Ovary (tissue), 9 donors: ENCODE results near the gene CHST13. TPM values are rescaled to one million over a fixed set of nuclear protein-coding genes. Genes with fewer than 3 reads are reported as not detected.

Experiments used
- DNase-seq, 5 donors: peaks; one replicate each; pipeline ENCODE4 v3.0.0-alpha.2; 2019 to 2020
- H3K27ac ChIP-seq, 2 donors: fragments of 200-600 bp; one replicate each; pipeline versions ENCODE4 v1.5.1 to v1.8.0; 2019 to 2022
- H3K27me3 ChIP-seq: fragments of 200-600 bp; one replicate; pipeline ENCODE4 v1.8.0; 2022
- H3K36me3 ChIP-seq: fragments of 200-600 bp; sonication (generic); one replicate; pipeline ENCODE4 v1.5.1; 2019
- H3K4me1 ChIP-seq: one replicate; pipeline ENCODE4 v1.8.1; 2013; ENCODE audit warnings: mild to moderate bottlenecking, moderate library complexity; ENCODE audit not compliant: insufficient read depth
- H3K4me3 ChIP-seq: fragments of 200-600 bp; sonication (generic); one replicate; pipeline ENCODE4 v1.5.1; 2017
- H3K9me3 ChIP-seq, 2 donors: fragments of 200-600 bp in 1 of 2; sonication (generic) in 1 of 2; one replicate each; pipeline versions ENCODE4 v1.5.1 to v1.8.1; 2013 to 2019; ENCODE audit warnings: mild to moderate bottlenecking in 1 of 2, moderate library complexity in 1 of 2
- EP300 ChIP-seq: sonication (generic); formaldehyde crosslinking; IDR thresholded peaks from one replicate; pipeline ENCODE4 v1.6.1; 2017; ENCODE audit warnings: antibody characterized with exemption
- POLR2A ChIP-seq: fragments of 450-650 bp; IDR thresholded peaks from one replicate; pipeline ENCODE4 v1.6.1; 2017; ENCODE audit warnings: antibody characterized with exemption, mild to moderate bottlenecking, moderate library complexity
- WGBS, 3 donors: extraction: QIAGEN DNeasy Blood & Tissue Kit in 1 of 3; methylation state at CpG; one replicate each; pipeline versions ENCODE4 v1.1.5 to v1.1.7; 2013 to 2017; 5-methylcytosine and 5-hydroxymethylcytosine counted together
- intact Hi-C, 4 donors: fragments of 100-400 bp; cut with DNase I; formaldehyde crosslinking; loops; one replicate each; pipeline versions ENCODE4 v1.11.0 to v1.15.1; 2022 to 2023
- polyA plus RNA-seq, 2 donors: library from polyadenylated mRNA; stranded (reverse); fragments of 200-250 nt in 1 of 2; fragments of 350-450 nt in 1 of 2; fragmentation: Illumina TruSeq in 1 of 2; extraction: RNeasy Lipid Tissue Mini Kit (QIAGEN cat#74804) in 1 of 2; gene quantifications; one replicate each; pipeline ENCODE4 v1.2.3, GENCODE V29; 2013 to 2014
- total RNA-seq, 7 donors: library from RNA; depleted of rRNA in 2 of 7; stranded (reverse); fragments of >200 nt in 2 of 7; fragmentation: NEBNext Ultra II Directional in 3 of 7; extraction: Animal tissue kit (Norgen Biotek cat#: 25700) in 3 of 7; gene quantifications; one replicate each; pipeline versions ENCODE4 v1.1.0 to v1.2.4, GENCODE V29; 2016 to 2023
- TF ChIP-seq, protein P1 (sequence below), 3 donors: fragments of 450-650 bp in 2 of 3; fragments of 200-600 bp in 1 of 3; IDR thresholded peaks; one replicate each; pipeline versions ENCODE4 v1.5.1 to v1.8.0; 2016 to 2022; ENCODE audit warnings: antibody characterized with exemption in 3 of 3, mild to moderate bottlenecking in 1 of 3
- donor health status: DM: no; HTN: no; CAD: no; lungs with moderate emphysema.
- donor health status: DM: no; HTN: no; CAD: no.
- donor health status: Bipolar disorder and iron deficiency.
- donor health status: DM: yes; HTN: yes; CAD: no.
- donor health status: DM: no; HTN: no; CAD: no.
- donor health status: DM: yes; HTN: yes; CAD: no.

The CHST13 gene
- total and polyA plus RNA-seq, 9 donors, result 0.12 to 0.87 (median 0.31) TPM; not detected in 4

DNA sequence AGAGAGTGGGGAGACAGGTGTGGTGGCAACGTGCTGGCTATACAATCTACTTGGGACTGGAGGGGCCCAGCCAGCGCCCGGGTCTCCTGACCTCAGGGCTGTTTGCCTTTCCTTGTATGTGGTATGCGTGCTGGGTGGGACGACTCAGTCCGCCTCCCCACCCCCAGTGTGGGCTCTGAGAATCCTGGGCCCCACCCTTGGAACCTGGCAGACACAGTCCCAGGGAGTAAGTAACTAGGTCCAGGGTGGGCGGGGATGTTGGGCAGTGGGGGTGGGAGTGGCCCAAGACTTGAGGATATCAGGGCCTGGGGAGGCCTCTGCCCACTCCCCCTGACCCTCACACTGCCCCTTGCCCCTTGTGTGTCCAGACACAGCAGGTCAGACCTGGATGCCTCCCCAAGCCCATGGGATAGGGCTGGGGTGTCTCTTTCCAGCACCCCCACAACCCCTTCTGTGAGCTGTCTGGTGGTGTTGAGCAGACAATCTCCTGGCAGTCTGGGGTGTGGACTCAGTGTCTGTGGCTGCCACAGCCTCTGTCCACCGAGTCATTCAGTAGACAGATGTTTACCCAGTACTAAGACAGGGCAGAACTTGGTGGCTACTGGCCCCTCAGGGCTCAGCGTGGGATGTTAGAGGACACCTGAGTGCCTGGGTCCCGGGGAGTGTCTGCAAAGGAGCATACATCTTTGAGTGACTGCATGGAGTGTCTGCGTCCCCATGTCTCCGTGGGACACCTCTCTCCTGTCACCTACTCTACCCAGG, 1.3 kb downstream of the CHST13 start:
- H3K4me3 ChIP-seq, result no peak overlapping the region
- no peaks in the 10 kb centered on the region for H3K27me3 ChIP-seq
- H3K27ac ChIP-seq, result no peak overlapping the region
- no peaks in the 10 kb centered on the region for H3K36me3 ChIP-seq
- TF ChIP-seq POLR2A (no peak), EP300 (no peak)
- TF ChIP-seq, protein P1, sequence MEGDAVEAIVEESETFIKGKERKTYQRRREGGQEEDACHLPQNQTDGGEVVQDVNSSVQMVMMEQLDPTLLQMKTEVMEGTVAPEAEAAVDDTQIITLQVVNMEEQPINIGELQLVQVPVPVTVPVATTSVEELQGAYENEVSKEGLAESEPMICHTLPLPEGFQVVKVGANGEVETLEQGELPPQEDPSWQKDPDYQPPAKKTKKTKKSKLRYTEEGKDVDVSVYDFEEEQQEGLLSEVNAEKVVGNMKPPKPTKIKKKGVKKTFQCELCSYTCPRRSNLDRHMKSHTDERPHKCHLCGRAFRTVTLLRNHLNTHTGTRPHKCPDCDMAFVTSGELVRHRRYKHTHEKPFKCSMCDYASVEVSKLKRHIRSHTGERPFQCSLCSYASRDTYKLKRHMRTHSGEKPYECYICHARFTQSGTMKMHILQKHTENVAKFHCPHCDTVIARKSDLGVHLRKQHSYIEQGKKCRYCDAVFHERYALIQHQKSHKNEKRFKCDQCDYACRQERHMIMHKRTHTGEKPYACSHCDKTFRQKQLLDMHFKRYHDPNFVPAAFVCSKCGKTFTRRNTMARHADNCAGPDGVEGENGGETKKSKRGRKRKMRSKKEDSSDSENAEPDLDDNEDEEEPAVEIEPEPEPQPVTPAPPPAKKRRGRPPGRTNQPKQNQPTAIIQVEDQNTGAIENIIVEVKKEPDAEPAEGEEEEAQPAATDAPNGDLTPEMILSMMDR (IDR thresholded peaks at IDR 0.05), result no peak
- 76 to 80% (median 78%) methylated on average over 12 of the region's 12 CpGs for WGBS, 3 donors
- DNase-seq, result no peak
- no peaks in the 10 kb centered on the region for H3K4me1 ChIP-seq
- intact Hi-C loops, result loop anchor here in 3 of 4 donors (10.0 kb wide), 3 partner anchors 140 to 1020 kb away; no protein-coding TSS in a partner anchor
- no peaks in the 10 kb centered on the region for H3K9me3 ChIP-seq

DNA sequence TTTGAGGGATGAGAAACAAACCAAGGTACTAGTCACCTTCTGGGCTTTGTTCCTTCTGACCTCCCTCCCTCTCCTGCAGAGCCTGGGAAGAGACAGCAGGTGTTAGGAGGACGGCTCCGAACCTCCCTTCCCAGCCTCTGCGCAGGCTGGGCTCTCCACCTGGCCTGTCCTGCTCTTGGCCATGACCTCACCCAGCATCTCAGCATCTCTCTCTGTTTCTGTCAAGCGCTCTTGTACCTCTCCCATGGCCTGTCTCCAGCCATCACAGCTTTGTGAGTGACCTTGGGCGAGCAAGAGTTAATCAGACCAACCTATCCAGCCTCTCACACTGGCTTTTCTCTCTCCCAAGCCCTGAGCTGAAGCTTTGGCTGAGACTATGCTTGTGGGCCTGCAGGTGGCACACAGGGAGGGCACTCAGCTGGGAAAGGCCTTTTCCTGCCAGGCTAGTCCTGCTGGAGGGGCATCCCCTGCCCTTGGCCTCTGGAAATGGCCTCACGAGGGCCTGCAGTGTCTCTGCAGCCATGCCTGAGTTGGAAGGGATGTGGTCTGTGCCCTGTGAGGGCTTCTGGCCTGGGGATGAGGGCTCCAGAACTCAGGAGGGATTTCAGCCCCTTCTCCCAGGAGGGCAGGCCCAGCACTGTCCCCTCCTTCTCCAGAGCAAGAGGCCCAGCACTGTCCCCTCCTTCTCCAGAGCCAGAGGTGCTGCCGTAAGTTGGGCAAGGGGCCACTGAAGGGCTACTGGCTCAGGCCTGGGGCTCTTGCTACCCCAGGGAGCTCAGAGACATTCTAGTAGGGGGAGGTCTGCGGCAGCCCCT, 2.1 kb downstream of the CHST13 start:
- intact Hi-C loops, result loop anchor here in 3 of 4 donors (10.0 kb wide), 3 partner anchors 139 to 1019 kb away; no protein-coding TSS in a partner anchor
- DNase-seq, result no peak

DNA sequence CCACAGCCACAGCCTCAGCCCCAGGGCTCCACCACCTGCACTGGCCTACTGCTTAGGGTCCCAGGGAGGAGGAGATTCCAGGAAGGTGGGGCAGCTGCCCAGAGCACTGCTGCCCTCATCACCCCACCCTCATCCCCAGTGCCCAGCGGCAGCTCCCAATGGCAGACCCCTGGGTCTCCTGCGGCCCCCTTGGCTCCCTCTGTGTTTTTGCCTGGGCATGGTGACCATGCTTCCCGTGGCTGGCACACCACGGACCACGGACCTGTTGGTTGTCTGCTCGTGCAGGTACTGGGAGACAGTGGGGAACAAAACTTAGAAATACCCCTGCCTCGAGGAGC, 2.7 kb downstream of the CHST13 start:
- DNase-seq, result no peak
- Histone ChIP-seq H3K27me3 (no peaks in the 10 kb centered on the region), H3K4me1 (no peaks in the 10 kb centered on the region), H3K36me3 (no peaks in the 10 kb centered on the region), H3K4me3 (no peak overlapping the region), H3K27ac (no peak overlapping the region), H3K9me3 (no peaks in the 10 kb centered on the region)
- intact Hi-C loops, result loop anchor here in 3 of 4 donors (10.0 kb wide), 3 partner anchors 138 to 1018 kb away; no protein-coding TSS in a partner anchor
- no peak for TF ChIP-seq POLR2A
- TF ChIP-seq, protein P1 (IDR thresholded peaks at IDR 0.05), result no peak
- no peak for TF ChIP-seq EP300
- WGBS, 3 donors, result 81 to 96% (median 87%) methylated on average over 7 of the region's 7 CpGs

More for the DNA sequence above, 2.1 kb downstream of the CHST13 start:
- Histone ChIP-seq H3K36me3 (no peaks in the 10 kb centered on the region), H3K9me3 (no peaks in the 10 kb centered on the region), H3K27me3 (no peaks in the 10 kb centered on the region), H3K27ac (no peak overlapping the region), H3K4me1 (no peaks in the 10 kb centered on the region), H3K4me3 (no peak overlapping the region)
- TF ChIP-seq EP300 (no peak), POLR2A (no peak)
- TF ChIP-seq, protein P1 (IDR thresholded peaks at IDR 0.05), result no peak
- WGBS, 3 donors, result 84 to 90% (median 86%) methylated on average over 7 to 8 of the region's 8 CpGs

DNA sequence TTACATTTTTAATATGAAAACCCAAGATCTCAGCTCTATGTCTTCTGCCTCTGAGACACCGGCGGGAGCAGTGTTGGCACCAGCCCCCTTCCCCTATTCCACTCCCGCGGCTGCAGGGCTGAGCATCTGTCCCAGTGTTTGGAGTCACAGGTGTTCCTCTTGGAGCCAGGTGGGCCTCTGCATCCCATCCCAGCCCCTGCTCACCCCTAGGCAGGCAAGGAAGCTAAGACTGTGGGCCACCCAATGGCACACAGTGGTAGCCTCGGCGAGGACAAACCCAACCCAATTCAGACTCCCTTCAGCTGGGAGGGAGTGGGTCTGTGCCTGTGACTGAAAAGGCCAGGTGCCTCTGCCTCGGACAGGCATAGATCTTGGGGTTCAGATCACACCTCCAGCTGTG, 3.1 kb downstream of the CHST13 start:
- TF ChIP-seq, protein P1 (IDR thresholded peaks at IDR 0.05), result no peak
- TF ChIP-seq POLR2A (no peak), EP300 (no peak)

More for the DNA sequence above, 3.1 kb downstream of the CHST13 start:
- no peaks in the 10 kb centered on the region for H3K27me3 ChIP-seq
- intact Hi-C loops, result loop anchor here in 3 of 4 donors (10.0 kb wide), 3 partner anchors 138 to 1018 kb away; no protein-coding TSS in a partner anchor
- no peak overlapping the region for H3K27ac ChIP-seq
- no peaks in the 10 kb centered on the region for H3K36me3 ChIP-seq
- H3K9me3 ChIP-seq, result no peaks in the 10 kb centered on the region
- DNase-seq, result no peak
- WGBS, 3 donors, result 77 to 87% (median 80%) methylated on average over 7 of the region's 7 CpGs
- no peaks in the 10 kb centered on the region for H3K4me1 ChIP-seq
- H3K4me3 ChIP-seq, result no peak overlapping the region
